ENCODE measurements around the gene CHST5.

Gene CHST5

GRCh38 chr16:75481475-75481874 is 54.4 kb downstream of the CHST5 start:
- no peak overlapping the region for H3K4me3 Mint-ChIP-seq
- H3K4me1 Mint-ChIP-seq: peaks cover 7% of the 10 kb centered on the region
- H3K27me3 Mint-ChIP-seq (ENCODE audit: low read depth): peaks cover 6% of the 10 kb centered on the region
- H3K36me3 Mint-ChIP-seq (ENCODE audit: low read depth): no peaks in the 10 kb centered on the region
- H3K9me3 Mint-ChIP-seq: no peaks in the 10 kb centered on the region
- no peak overlapping the region for H3K27ac Mint-ChIP-seq
- no peak for TF ChIP-seq CTCF (IDR thresholded peaks at IDR 0.05; ENCODE audit: unreplicated experiment in 3 of 3)

- no peaks in the 10 kb centered on the region for H3K9me3 Mint-ChIP-seq
- H3K27ac Mint-ChIP-seq: no peak overlapping the region
- TF ChIP-seq CTCF (IDR thresholded peaks at IDR 0.05; ENCODE audit: unreplicated experiment in 3 of 3): no peak
- H3K27me3 Mint-ChIP-seq (ENCODE audit: low read depth): peaks cover 6% of the 10 kb centered on the region
- no peak overlapping the region for H3K4me3 Mint-ChIP-seq
- H3K4me1 Mint-ChIP-seq: no peaks in the 10 kb centered on the region
- no peaks in the 10 kb centered on the region for H3K36me3 Mint-ChIP-seq (ENCODE audit: low read depth)
Measured at GRCh38 chr16:75479421-75479990, 56.4 kb downstream of the CHST5 start.

All from nephron (organoid).